Fibroblast of skin of abdomen (primary cell): ENCODE measurements around the gene PIGP.
"Not testable (repeated sequence)": the region's sequence is repeated elsewhere in the genome, so short reads cannot be mapped to it uniquely, and the experiment has no call there.

ENCODE experiments used
- DNase-seq: peaks from one replicate; pipeline ENCODE4 v3.0.0-alpha.2; 2013

The PIGP gene

DNA sequence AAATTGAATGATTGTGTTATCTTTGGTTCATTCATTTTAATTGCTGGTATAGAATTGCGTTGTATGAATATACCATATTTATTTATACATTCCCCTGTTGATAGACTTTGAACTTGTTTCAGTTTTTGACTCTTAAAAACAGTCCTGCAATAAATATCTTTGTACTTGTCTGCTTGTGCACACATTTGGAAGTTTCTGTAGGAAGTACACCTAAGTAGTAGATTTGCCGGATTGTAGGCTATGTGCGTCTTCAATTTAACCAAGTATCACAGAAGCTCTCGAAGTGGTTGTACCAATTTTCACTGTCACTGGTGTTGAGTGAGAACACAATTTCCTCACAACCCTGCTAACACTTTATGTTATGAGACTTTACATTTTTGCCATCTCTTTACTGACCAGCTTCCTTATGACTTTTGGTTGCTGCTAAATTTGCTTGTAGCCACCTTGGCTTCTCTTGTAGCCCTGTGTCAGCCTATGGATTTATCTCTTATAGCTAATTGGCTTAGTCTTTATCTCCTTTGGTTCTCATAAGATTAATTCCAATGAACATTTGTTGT, 2.4 kb upstream of the PIGP start:
- DNase-seq = no peak

DNA sequence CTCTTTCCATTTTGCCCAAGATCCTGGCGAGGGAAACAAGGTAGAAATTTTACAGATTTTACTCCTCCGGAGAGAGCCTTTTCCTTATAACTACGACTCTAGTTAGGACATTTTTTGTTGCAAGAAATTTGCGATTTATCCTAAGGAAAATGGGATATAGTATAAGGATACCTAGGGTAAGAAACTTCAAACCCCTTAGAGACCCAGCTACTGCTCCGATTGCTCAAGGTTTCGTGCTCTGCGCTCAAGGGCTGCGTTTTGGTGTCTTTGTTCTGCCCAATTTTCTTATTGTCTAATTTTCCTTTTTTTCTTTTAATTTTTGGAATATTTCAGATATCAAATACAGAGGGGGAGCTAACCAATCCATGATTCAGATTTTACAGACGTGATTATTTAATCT, 1.7 kb upstream of the PIGP start:
- no peak for DNase-seq

DNA sequence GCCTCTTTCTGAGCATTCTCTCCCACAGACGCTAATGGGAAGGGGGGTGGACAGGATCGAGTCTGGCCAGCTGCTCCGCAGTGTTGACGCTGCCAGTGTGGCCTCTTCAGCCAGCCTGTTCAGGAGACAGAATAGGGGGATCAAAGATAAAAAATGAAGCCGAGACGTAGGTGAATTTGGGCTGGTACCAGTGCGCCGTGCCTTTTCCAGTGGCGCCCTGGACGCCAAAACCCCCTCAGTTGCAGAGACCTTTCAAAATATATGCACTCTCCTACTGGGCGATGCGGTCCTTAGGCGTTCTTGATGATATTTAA, 1.3 kb upstream of the PIGP start:
- no peak for DNase-seq

DNA sequence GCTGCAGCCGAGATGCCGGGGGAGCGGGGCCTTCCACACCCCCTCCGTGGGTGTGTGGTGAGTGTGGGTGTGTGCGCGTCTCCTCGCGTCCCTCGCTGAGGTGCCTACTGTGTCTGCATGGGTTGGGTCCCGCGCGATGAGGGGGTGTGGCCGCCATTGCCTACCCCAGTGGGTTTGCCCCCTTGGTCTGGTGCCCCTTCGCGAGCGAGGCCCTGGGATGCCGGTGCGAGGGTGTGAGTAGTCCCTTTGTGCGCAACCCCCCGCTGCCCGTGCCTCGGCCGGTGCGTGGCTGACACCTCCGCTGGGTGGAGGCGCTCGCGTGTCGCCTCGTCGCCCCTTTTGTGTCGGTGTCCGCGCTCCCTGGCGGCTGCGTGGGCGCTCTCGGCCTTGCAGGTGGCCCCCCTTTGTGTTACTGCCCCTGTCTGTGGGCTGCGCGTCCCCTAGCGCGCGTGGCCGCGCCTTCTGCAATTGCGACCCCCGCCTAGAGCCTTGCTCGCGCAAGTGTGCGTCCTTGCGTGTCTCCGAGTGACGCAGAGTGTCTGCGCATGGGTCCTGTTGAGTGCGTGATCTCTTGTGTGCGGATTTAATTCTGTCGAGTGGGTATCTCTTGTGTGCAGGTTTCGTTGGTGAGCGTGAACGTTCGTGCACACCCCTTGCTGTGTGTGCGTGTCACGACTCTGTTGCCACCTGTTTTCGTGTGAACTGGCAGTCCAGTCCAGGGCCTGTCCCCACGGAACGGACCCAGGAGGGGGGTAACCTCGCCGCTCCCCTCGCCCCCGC, 736 bp upstream of the PIGP start:
- peak; percentile 39 for DNase-seq

DNA sequence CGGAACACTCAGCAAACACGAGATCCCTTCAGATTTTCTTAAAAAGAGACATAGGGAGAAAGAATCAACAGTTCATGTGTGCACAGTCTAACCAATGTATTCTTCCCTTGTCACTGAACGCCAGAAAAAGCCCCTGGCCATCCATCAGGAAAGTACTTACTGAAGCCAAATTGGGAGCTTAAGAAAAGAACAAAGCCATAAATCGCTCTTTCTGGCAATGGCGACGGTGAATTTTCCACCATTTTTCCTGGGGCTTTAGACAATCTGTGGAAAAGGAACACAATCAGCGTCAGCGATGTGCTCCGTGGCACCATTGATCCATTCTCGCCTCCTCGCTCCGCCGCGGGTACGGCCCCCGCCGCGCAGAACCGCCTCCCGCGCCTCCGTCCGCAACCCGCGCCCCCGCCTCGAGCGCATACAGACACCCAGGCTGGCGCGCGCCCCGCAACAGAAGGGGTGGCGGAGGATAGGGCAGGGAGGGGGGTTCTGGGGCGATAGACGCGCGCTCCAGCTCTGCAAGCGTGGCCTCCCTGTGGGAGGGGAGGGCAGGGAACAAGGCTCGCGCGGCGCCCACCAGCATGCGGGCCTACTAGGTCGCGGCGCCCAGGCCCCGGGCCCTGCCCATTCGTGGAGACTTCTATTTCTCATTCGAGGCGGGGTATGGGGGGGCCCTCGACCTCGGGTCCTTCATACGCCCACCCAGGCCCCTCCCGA, 440 bp downstream of the PIGP start:
- no peak for DNase-seq

DNA sequence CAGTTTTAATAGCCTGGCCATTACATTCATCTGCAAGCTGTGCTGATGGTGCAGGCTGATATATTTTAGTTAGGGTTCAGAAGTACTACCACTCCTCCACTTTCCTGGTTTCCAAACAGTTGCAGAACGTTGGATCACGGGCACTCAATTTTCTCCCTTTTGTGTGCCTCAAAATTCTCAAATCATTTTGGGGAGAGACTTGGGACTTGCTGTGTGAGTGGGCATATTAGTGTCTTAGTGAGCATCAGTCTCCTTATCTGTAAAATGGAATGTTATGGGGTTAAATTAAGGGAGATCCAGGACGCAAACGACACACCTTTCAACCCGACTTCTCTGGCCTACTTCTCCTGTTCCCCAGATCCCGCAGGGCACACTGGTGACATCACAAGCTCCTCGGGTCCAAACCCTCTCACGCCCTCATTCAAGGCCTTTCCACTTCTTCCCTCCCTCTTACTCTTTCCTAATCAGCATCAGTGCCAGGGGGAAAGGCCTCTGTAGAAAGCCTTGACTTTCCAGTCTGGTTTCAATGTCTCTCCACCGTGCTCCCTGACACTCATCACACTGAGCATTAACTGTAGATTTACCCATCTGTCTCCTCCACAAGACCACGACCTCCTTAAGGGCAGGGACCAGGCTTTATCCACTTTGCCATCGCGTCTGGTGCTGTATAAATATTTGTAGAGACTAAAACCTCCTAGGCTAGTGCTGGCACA, 1.2 kb downstream of the PIGP start:
- DNase-seq = peak; percentile 61

DNA sequence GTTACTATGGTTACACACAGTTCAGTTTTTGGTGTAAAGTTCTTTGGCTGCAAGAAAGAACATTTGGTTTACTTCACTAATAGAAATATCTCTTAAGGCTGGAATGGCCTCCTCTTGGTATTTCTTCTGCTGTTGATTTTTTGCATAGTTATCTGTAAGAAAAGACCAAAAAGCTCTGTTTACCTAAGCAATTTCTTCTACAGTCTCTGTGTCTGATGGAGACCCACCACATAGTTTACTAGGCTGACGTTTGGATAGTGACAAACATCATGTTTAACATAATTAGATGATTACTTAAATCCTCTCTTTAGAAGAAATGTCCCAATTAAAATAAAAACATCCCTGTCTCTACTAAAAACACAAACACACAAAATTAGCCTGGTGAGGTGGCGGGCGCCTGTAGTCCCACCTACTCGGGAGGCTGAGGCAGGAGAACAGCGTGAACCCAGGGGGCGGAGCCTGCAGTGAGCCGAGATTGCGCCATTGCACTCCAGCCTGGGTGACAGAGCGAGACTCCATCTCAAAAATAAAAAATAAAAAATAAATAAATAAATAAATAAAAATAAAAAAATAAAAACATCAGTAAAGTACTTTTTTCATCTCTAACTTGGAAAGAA, 7.2 kb downstream of the PIGP start:
- DNase-seq = no peak

DNA sequence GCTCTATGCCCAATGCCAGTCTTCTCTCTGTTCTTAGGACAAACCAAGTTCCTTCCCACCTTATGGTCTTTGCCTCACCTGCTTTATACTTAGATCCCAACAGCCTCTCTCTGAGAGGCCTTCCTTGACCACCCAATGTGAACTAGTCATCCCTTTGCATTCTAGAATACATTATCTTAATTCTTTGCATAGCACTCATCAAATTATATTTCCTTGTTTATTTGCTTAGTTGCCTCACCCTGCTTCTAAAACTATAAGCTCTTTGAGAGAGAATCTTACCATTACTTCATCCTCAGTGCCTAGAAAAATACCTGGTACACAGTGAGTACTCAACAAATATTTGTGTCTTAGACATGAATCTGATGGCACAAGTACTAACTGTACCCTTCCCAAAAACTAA, 8.0 kb downstream of the PIGP start:
- DNase-seq = no peak

DNA sequence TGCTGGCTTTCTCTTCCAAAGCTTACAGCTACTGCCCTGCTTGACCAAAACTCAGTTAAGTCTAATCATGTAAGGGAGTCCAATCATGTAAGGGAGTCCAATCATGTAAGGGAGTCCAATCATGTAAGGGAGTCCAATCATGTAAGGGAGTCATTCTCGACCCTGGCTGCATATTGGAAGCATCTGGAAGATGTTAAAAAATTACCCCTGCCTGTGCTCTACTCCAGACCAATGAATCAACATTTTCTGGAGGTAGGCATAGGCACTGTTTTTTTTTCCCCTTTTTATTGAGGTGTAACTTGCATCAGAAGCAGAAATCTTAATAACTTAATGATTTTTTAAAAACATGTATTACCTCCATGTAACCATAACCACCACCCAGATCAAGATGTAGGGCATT, 9.4 kb downstream of the PIGP start:
- peak; percentile 22 for DNase-seq

DNA sequence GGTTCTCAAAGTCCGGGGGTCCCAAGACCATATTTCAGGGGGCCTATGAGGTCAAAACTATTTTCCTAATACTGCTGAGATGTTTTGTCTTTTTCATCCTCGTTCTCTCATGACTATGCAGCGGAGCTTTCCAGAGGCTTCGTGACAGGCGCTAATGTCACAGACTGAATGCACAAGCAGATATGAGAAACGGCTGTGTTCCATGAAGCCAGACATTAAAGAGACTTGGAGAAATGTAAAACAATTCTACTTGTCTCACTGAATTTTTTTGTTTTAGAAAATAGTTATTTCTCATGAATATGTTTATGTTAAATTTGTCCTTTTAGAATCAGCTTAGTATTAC, 10.3 kb downstream of the PIGP start:
- no peak for DNase-seq

DNA sequence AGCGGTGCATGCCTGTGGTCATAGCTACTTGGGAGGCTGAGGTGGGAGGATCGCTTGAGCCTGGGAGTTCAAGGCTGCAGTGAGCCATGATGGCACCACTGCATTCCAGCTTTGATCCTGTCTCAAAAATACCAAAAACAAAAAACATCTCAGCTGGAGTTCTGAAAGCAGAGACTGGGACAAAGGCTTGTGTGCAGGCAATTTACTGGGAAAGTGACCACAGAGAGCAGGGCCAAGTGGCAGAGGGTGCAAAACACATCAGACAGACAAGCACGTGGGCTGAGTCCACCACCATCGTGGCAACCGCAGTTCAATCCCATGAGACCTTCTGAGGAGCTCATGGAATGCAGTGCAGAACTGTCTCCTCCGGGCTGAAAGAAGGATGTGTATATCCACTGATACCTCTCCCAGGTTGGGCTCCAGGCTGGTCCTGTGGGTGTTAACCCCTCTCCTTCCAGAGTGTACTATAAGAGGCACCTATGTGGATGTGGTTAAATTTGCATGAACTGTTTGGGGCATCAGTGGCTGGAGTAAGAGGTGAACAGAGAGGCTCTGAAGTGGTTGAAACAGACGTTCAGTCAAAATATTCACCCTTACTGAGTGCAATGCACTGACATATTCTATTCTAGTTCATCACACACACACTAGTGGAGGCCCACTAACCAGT, 10.8 kb downstream of the PIGP start:
- peak; percentile 69 for DNase-seq

DNA sequence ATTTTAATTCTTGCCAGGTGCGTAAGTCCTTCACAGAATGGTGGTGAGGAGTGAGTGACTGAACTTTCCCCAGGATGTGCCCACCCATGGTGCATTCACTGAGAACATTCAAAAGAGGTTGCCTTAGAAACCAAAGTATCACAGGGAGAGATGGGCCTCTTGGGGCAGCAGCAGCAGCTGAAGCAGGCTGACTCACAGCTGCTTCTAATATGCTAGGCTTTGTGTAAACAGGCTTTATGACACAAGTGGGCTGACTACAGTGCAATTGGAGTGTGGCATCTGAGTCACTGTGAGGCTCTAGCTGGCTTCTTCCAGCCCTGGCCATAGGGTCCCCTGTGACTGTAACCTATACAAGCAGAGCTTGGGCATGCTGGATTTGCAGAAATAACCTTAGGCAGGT, 12.6 kb downstream of the PIGP start:
- peak; percentile 91 for DNase-seq

DNA sequence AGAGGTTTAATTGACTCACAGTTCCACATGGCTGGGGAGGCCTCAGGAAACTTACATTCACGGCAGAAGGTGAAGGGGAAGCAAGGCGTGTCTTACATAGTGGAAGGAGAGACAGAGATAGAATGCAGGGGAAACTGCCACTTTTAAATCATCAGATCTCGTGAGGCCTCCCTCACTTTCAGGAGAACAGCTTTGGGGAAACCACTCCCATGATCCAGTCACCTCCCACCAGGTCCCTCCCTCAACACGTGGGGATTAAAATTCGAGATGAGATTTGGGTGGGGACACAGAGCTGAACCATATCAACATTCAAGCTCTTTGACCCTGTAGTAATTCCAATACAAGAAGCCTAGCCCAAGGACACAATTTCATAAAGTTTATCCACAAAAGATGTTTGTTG, 13.7 kb downstream of the PIGP start:
- no peak for DNase-seq

DNA sequence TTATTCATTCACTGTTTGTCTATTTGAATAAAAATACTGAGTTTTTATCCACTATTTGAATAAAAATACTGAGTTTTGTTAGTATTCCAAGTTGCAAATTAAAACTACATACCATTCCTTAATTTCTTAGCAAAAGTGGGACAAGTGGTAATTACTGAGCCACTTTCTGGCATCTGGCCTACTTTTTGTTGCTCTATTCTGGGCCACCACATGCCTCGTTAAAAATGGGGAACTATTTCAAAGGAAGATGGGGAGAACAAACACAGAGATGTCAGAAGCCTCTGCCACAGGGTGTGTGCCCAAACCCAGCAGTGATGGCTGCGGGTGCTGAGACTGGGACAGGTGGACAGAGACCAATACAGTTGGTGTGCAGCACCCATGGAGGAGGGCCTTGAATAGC, 14.6 kb downstream of the PIGP start:
- DNase-seq = no peak

DNA sequence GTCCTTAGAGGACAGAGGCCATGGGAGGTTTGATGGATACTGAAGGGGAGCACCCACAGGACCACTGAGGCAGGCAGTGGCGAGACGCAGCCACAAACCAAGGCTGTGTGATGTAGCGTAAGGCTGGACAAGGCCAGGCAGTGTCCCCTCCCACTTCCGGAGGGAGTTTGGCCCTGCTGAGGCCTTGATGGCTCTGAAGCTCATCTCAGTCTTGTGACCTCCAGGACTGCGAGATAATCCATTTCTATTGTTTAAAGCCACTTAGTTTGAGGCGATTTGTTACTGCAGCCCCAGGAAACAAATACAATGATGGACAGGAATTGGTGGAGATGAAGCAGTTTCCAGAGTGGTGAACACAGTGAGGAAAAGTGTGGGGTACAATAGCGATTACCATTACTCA, 15.3 kb downstream of the PIGP start:
- no peak for DNase-seq

DNA sequence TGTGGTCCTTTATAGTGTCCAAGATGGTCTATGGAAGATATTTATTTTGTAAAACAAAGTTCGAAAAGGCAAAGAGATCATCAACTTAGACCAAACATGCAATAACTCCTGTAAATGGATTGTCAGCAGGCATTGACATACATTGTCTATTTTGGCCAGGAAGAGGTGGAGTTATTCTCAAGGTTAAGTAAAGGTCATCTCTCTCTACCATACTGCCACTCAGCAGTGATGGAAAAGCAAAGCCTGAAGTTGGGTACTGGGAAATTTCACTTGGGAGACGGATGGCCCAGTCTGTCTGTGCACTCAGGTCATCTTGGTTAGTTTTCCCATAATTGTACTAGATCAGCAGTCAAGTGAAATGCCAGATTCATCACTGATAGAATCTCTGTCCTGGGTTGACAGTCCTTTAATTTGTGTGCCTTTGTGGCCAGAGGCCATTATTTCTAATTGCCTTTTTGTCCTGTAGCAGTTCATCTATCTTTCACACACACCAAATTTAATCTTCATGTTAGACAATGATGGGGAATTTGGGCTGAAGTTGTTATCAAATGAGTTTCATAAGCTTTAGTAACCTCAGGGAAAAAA, 17.5 kb downstream of the PIGP start:
- DNase-seq = no peak

DNA sequence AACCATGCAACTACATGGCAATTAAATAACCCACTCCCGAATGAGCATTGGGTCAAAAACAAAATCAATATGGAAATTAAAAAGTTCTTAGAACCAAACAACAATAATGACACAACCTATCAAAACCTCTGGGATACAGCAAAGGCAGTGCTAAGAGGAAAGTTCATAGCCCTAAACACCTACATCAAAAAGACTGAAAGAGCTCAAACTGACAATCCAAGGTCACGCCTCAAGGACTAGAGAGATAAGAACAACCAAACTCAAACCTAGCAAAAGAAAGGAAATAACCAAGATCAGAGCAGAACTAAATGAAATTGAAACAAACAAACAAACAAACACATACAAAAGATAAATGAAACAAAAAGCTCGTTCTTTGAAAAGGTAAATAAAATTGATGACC, 23.1 kb downstream of the PIGP start:
- not testable (repeated sequence) for DNase-seq

DNA sequence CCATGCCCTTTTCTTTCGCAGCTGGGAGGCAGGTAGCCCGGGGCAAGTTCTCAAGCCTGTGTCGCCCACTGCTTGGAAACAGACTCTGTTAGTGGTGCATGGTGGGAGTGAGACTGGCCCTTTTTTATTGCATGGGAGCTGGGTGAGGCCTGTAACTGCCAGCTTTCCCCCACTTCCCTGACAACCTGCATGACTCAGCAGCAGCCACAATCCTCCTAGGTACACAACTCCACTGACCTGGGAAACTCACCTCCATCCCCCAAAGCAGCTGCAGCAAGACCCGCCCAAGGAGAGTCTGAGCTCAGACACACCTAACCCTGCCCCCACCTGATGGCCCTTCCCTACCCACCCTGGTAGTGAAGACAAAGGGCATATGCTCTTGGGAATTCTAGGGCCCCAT, 25.8 kb downstream of the PIGP start:
- DNase-seq = no peak

DNA sequence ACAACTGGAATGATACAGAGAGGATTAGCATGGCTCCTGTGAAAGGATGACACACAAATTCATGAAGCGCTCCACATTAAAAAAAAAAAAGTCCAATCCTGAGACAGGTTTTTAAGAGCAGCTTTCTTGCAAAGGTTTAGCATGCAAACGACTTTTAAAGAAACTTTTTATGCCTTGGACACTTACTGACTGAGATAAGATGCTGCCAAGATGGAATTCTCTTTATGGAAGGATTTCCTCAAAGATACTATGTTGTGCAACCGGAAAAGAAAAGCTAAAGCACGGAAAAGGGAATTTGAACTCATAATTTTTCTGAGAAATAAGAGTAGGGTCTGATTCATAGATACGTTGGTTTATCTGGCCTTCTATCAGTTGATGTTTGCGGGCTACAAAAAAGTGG, 27.3 kb downstream of the PIGP start:
- no peak for DNase-seq

DNA sequence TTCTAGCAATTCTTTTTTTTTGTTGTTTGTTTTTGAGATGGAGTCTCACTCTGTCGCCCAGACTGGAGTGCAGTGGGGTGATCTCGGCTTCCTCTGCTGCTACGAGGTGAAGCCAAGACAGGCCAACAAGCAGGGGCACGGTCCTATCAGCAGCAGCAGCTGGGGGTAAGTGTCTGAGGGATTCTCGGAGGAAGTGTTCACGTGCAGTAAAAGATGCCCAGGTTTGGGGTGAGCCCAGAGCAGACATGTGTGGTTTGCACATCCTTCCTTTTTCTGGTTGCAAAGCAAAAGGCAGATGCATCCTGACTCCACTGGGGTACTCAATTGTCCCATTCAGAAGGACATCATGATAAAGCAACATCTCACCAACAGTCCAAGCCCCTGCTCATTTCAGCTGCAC, 27.7 kb downstream of the PIGP start:
- no peak for DNase-seq

DNA sequence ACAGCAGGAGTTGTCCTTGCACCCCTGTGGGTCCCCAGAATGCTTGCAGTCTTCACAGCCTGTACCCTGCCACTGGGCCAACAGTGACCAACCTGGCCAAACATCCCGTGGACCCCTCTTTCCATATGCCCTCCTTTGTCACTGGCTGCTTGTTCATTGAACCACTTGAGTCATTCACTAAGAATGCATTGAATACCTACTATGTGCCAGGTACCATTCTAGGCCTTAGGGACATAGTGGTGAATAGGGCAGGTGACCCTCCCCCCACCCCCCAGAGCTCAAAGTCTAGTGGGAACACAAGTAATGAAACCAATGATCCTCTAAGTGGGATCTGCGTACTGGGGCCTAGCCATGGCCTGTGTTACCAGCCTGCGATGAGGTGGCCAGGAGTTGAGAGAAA, 28.2 kb downstream of the PIGP start:
- no peak for DNase-seq

DNA sequence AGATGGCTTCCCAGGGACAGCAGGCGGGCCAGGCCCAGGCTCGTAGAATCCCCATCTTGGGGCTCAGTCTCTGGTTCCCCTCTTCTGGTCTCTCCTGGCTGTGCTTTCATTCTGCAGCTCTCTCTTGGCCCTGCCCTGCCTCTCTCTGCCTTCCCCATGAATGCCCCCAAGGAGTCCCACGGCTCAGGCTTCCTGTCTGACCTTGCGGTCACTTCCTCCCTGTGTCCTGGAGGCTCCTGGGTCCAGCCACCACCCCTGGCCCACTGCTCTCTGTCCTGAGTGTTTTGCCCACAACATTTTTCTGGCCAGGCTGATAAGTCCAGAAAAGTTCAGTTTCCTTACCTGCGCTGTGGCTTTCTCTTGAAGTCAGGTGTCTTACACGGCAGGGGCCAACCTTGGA, 29.1 kb downstream of the PIGP start:
- no peak for DNase-seq
